KMS-11 (cell line): ENCODE results near the gene CFAP65.

Source experiments
- H2AFZ ChIP-seq: fragments of 200-600 bp; sonication (generic); 2 replicates; pipeline ENCODE4 v1.6.1; 2016; ENCODE audit warnings: antibody characterized with exemption, mixed run types, low read depth
- H3K27ac ChIP-seq: fragments of 200-600 bp; sonication (generic); 2 replicates; pipeline ENCODE4 v1.6.1; 2016; ENCODE audit warnings: mild to moderate bottlenecking, mixed run types
- H3K27me3 ChIP-seq: fragments of 200-600 bp; sonication (generic); 2 replicates; pipeline ENCODE4 v1.6.1; 2017; ENCODE audit warnings: mild to moderate bottlenecking, low read depth, mixed run types, moderate library complexity; ENCODE audit not compliant: insufficient read depth
- H3K36me3 ChIP-seq: fragments of 200-600 bp; sonication (generic); 2 replicates; pipeline ENCODE4 v1.6.1; 2017; ENCODE audit warnings: mild to moderate bottlenecking, mixed run types; ENCODE audit not compliant: insufficient read depth
- H3K4me1 ChIP-seq: fragments of 200-600 bp; sonication (generic); 2 replicates; pipeline ENCODE4 v1.6.1; 2016; ENCODE audit warnings: mild to moderate bottlenecking, low read depth, mixed run types; ENCODE audit not compliant: poor library complexity, severe bottlenecking
- H3K4me2 ChIP-seq: fragments of 200-600 bp; sonication (generic); 2 replicates; pipeline ENCODE4 v1.7.0; 2016; ENCODE audit warnings: mild to moderate bottlenecking, mixed run types
- H3K4me3 ChIP-seq: fragments of 200-600 bp; sonication (generic); IDR thresholded peaks from 2 replicates; pipeline ENCODE4 v1.6.1; 2017; ENCODE audit warnings: low read depth, low read length, mixed read lengths; ENCODE audit not compliant: insufficient read depth
- H3K79me2 ChIP-seq: fragments of 200-600 bp; sonication (generic); 2 replicates; pipeline ENCODE4 v1.6.1; 2016; ENCODE audit warnings: low read depth, mixed run types; ENCODE audit not compliant: insufficient read depth
- H3K9ac ChIP-seq: fragments of 200-600 bp; sonication (generic); 2 replicates; pipeline ENCODE4 v1.6.1; 2016; ENCODE audit warnings: mild to moderate bottlenecking, mixed run types
- H4K20me1 ChIP-seq: fragments of 200-600 bp; sonication (generic); 2 replicates; pipeline ENCODE4 v1.6.1; 2016; ENCODE audit warnings: mild to moderate bottlenecking, mixed run types; ENCODE audit not compliant: insufficient read depth
- TF ChIP-seq, protein P1 (sequence below): fragments of 200-600 bp; sonication (generic); conservative IDR thresholded peaks from 2 replicates; pipeline ENCODE4 v1.6.1; 2017; ENCODE audit warnings: low read depth, mild to moderate bottlenecking, antibody characterized with exemption, low read length, moderate library complexity, mixed read lengths

Gene CFAP65

GRCh38 chr2:219002395-219003266, 38.7 kb downstream of the CFAP65 start:
- H3K79me2 ChIP-seq = no peaks in the 10 kb centered on the region
- no peak overlapping the region for H3K27ac ChIP-seq
- H3K36me3 ChIP-seq = no peaks in the 10 kb centered on the region
- H3K27me3 ChIP-seq = peaks cover 50% of the 10 kb centered on the region
- H3K4me3 ChIP-seq = no peak overlapping the region
- H3K9ac ChIP-seq = no peak overlapping the region
- no peak overlapping the region for H3K4me2 ChIP-seq
- H3K4me1 ChIP-seq = no peaks in the 10 kb centered on the region
- no peaks in the 10 kb centered on the region for H4K20me1 ChIP-seq
- TF ChIP-seq, protein P1, sequence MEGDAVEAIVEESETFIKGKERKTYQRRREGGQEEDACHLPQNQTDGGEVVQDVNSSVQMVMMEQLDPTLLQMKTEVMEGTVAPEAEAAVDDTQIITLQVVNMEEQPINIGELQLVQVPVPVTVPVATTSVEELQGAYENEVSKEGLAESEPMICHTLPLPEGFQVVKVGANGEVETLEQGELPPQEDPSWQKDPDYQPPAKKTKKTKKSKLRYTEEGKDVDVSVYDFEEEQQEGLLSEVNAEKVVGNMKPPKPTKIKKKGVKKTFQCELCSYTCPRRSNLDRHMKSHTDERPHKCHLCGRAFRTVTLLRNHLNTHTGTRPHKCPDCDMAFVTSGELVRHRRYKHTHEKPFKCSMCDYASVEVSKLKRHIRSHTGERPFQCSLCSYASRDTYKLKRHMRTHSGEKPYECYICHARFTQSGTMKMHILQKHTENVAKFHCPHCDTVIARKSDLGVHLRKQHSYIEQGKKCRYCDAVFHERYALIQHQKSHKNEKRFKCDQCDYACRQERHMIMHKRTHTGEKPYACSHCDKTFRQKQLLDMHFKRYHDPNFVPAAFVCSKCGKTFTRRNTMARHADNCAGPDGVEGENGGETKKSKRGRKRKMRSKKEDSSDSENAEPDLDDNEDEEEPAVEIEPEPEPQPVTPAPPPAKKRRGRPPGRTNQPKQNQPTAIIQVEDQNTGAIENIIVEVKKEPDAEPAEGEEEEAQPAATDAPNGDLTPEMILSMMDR = no peak
- H2AFZ ChIP-seq = no peak overlapping the region

- Histone ChIP-seq H3K36me3 (no peaks in the 10 kb centered on the region), H3K27me3 (peaks cover 46% of the 10 kb centered on the region), H3K79me2 (no peaks in the 10 kb centered on the region), H3K27ac (no peak overlapping the region), H3K4me3 (no peak overlapping the region), H3K4me2 (no peak overlapping the region), H3K9ac (no peak overlapping the region), H4K20me1 (no peaks in the 10 kb centered on the region), H2AFZ (no peak overlapping the region), H3K4me1 (no peaks in the 10 kb centered on the region)
- TF ChIP-seq, protein P1 = no peak
These were observed 39.5 kb downstream of the CFAP65 start for GRCh38 chr2:219001577-219002394.

DNA sequence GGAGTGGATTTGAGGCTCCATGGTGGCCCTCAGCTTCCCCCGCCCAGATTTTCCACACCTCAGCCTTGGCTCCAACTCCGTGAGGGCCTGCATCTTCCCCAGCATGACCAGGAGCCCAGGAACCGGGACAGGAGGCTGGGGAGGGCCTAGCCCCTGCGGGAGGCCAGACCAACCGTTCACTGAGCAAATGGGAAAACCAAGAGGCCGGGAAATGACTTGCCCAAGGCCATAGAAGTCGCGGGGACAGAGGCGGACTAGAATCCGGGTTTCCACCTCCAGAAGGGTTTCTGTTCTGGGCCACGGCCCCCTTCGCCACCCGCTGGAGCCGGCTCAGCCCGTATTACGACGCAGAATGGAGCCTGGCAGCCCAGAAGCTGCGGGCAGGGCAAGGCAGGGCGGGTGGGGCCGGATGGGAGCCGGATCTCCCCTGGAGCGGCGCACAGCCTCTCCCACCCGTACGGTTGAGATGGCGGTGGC, 40.2 kb downstream of the CFAP65 start:
- TF ChIP-seq, protein P1 = no peak
- Histone ChIP-seq H3K27me3 (peaks cover 42% of the 10 kb centered on the region), H3K4me1 (no peaks in the 10 kb centered on the region), H3K9ac (no peak overlapping the region), H3K4me2 (no peak overlapping the region), H2AFZ (no peak overlapping the region), H3K79me2 (no peaks in the 10 kb centered on the region), H3K27ac (no peak overlapping the region), H3K4me3 (no peak overlapping the region), H3K36me3 (no peaks in the 10 kb centered on the region), H4K20me1 (no peaks in the 10 kb centered on the region)

DNA sequence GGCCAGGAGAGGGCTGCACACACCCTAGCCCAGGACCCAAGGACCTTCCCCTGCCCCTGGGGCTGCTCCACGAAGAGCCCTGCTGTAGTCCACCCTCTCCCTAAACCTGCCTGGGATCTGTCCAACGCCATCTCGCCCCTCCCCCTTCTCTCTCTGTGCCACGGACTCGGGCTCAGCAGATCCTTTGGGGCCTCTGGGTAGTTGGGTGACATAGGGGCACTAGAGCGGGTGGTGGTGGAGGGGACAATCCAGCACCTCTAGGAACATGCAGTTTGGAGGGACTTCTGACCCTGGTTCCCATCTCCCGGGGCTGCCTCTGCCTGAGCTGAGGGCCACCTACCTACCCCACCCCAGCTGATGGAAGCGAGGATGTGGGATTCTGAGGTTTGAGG, 40.8 kb downstream of the CFAP65 start:
- no peaks in the 10 kb centered on the region for H4K20me1 ChIP-seq
- peaks cover 37% of the 10 kb centered on the region for H3K27me3 ChIP-seq

More for the DNA sequence above, 40.8 kb downstream of the CFAP65 start:
- TF ChIP-seq, protein P1 = no peak
- Histone ChIP-seq H3K27ac (no peak overlapping the region), H3K79me2 (no peaks in the 10 kb centered on the region), H3K4me2 (no peak overlapping the region), H3K4me1 (no peaks in the 10 kb centered on the region), H3K9ac (no peak overlapping the region), H3K4me3 (no peak overlapping the region), H2AFZ (no peak overlapping the region), H3K36me3 (no peaks in the 10 kb centered on the region)
